RPMI8226 (cell line): Measurements from ENCODE around the gene LSM7.

ENCODE experiments used
- DNase-seq: peaks from one replicate; pipeline ENCODE4 v3.0.0-alpha.2; 2015

The LSM7 gene

GRCh38 chr19:2274931-2275535 is 53.4 kb downstream of the LSM7 start:
- DNase-seq, result peak; percentile 63

DNA sequence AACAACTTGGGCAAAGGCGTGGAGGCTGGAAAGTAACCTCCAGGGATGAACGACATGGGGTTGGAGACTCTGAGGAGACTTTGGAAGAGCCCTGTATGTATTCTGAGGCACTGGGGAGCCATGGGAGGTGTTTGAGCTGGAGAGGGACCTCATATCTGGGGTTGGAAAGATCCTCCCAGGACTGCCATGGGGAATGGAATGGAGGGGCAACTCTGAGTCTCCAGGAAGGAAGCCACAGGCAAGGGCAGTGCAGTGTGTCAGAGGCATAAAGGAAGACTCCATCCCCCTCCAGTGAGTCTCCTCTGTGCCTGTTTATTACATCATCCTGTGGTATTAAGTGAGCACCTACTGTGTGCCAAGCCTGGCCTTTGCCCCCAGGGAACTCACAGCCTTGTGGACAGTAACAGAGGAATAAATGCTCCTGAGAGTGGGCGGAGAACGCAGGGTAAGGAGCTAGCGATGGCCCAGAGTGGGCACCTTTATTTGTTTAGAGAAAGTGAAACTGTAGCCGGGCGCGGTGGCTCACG is 54.1 kb downstream of the LSM7 start:
- no peak for DNase-seq

- peak; percentile 90 for DNase-seq
Observed at GRCh38 chr19:2273356-2274184, 54.8 kb downstream of the LSM7 start.
